Stomach (tissue), 9 donors: ENCODE data around the gene VEZF1. TPM values are rescaled to one million over a fixed set of nuclear protein-coding genes. Genes with fewer than 3 reads are reported as not detected.

ENCODE experiments used
- DNase-seq, 2 donors: peaks; one replicate each; pipeline versions ENCODE4 v3.0.0 to v3.0.0-alpha.2; 2013 to 2019
- H3K27ac ChIP-seq, 5 donors: fragments of 200-600 bp in 4 of 5; sonication (generic) in 4 of 5; one replicate each; pipeline ENCODE4 v1.5.1; 2013 to 2019; ENCODE audit warnings: mild to moderate bottlenecking in 1 of 5, moderate library complexity in 1 of 5
- H3K27me3 ChIP-seq, 3 donors: fragments of 200-600 bp; sonication (generic); one replicate each; pipeline ENCODE4 v1.5.1; 2017 to 2019; ENCODE audit warnings: mixed run types in 1 of 3
- H3K36me3 ChIP-seq, 4 donors: fragments of 200-600 bp; sonication (generic); 1 replicate in 3 of 4; 2 replicates in 1 of 4; pipeline ENCODE4 v1.5.1; 2016 to 2019
- H3K4me1 ChIP-seq, 4 donors: fragments of 200-600 bp; sonication (generic); one replicate each; pipeline ENCODE4 v1.5.1; 2016 to 2019
- H3K4me3 ChIP-seq, 4 donors: fragments of 200-600 bp; sonication (generic) in 3 of 4; one replicate each; pipeline ENCODE4 v1.5.1; 2016 to 2019; ENCODE audit warnings: mild to moderate bottlenecking in 1 of 4
- H3K9me3 ChIP-seq, 4 donors: fragments of 200-600 bp; sonication (generic); one replicate each; pipeline ENCODE4 v1.5.1; 2016 to 2019
- EP300 ChIP-seq: sonication (generic); formaldehyde crosslinking; IDR thresholded peaks from one replicate; pipeline ENCODE4 v1.6.1; 2017; ENCODE audit warnings: antibody characterized with exemption
- POLR2A ChIP-seq, 4 donors: fragments of 450-650 bp; IDR thresholded peaks; one replicate each; pipeline ENCODE4 v1.6.1; 2016; ENCODE audit warnings: antibody characterized with exemption in 4 of 4, control low read depth in 2 of 4, mild to moderate bottlenecking in 1 of 4, moderate library complexity in 1 of 4
- POLR2AphosphoS5 ChIP-seq, 3 donors: sonication (generic); formaldehyde crosslinking; IDR thresholded peaks; one replicate each; pipeline ENCODE4 v1.6.1; 2016; ENCODE audit warnings: antibody characterized with exemption in 3 of 3
- WGBS, 5 donors: extraction: QIAGEN DNeasy Blood & Tissue Kit in 3 of 5; methylation state at CpG; one replicate each; pipeline versions ENCODE4 v1.1.5 to v1.1.7; 2013 to 2018; 5-methylcytosine and 5-hydroxymethylcytosine counted together
- intact Hi-C: fragments of 100-400 bp; cut with DNase I; formaldehyde crosslinking; loops from one replicate; pipeline ENCODE4 v1.15.1; 2023; ENCODE audit warnings: low total_unique reads
- polyA plus RNA-seq, 3 donors: library from polyadenylated mRNA; stranded (reverse); fragments of 200-250 nt; gene quantifications; one replicate each; pipeline ENCODE4 v1.2.3, GENCODE V29; 2013
- total RNA-seq, 5 donors: library from RNA; depleted of rRNA; stranded (reverse); fragments of >200 nt; gene quantifications; one replicate each; pipeline versions ENCODE4 v1.1.0 to v1.2.3, GENCODE V29; 2014 to 2016
- TF ChIP-seq, protein P1 (sequence below), 7 experiments: fragments of 450-650 bp in 4 of 7; fragments of 200-600 bp in 3 of 7; sonication (generic) in 3 of 7; IDR thresholded peaks; one replicate each; pipeline ENCODE4 v1.5.1; 2016 to 2019; ENCODE audit warnings: antibody characterized with exemption in 7 of 7, control low read depth in 2 of 7, mild to moderate bottlenecking in 1 of 7
- donor health status: healthy with polysubstance abuse.
- donor health status: Bipolar disorder and iron deficiency.
- donor health status: healthy.

The VEZF1 gene
- total and polyA plus RNA-seq, 8 donors, result 7.8 to 103 (median 24.1) TPM

DNA sequence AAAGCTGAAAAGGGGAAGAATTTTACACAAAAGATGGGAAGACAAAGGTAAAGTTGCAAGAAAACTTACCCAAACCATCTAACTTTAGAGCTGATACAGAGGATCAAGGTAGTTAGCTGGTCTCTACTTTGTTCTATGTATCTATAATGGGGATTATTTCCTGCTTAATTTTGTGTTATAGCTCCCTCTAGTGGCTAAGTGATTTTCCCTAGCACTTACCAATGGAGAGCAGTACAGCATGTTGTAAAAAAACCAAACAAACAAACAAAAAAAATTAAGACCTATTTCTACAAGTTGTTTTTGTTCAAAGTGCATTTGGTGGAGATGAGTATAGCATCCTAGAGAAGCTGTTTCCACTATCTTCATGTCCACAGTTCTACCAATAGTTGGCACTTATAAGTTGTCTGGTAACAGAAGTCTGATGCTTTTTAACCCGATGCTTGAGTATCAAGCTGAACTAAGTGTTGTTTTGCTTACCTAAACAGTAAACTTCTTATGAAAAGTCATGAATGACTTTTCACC lies 11.5 kb upstream of the VEZF1 start:
- Histone ChIP-seq H3K27ac (peak overlapping the region in 1 of 5 donors; percentile 21), H3K36me3 (peaks cover 21 to 72% (median 59%) of the 10 kb centered on the region in 4 donors), H3K9me3 (no peaks in the 10 kb centered on the region), H3K27me3 (no peaks in the 10 kb centered on the region), H3K4me1 (peaks cover 18 to 71% (median 48%) of the 10 kb centered on the region in 4 donors), H3K4me3 (no peak overlapping the region)
- 36 to 65% (median 52%) methylated on average over 1 of the region's 1 CpG for WGBS, 5 donors
- peak in 1 of 2 donors; percentile 89 for DNase-seq
- intact Hi-C loops, result loop anchor here (5.0 kb wide), 1 partner anchor 142 kb away; no protein-coding TSS in a partner anchor
- peak in 2 of 3 donors; percentile 4 to 19 for TF ChIP-seq POLR2AphosphoS5 (IDR thresholded peaks at IDR 0.05)
- TF ChIP-seq, protein P1, sequence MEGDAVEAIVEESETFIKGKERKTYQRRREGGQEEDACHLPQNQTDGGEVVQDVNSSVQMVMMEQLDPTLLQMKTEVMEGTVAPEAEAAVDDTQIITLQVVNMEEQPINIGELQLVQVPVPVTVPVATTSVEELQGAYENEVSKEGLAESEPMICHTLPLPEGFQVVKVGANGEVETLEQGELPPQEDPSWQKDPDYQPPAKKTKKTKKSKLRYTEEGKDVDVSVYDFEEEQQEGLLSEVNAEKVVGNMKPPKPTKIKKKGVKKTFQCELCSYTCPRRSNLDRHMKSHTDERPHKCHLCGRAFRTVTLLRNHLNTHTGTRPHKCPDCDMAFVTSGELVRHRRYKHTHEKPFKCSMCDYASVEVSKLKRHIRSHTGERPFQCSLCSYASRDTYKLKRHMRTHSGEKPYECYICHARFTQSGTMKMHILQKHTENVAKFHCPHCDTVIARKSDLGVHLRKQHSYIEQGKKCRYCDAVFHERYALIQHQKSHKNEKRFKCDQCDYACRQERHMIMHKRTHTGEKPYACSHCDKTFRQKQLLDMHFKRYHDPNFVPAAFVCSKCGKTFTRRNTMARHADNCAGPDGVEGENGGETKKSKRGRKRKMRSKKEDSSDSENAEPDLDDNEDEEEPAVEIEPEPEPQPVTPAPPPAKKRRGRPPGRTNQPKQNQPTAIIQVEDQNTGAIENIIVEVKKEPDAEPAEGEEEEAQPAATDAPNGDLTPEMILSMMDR (IDR thresholded peaks at IDR 0.05), result peak in 5 of 7 experiments; percentile 66 to 91 (median 75)
- no peak for TF ChIP-seq POLR2A (IDR thresholded peaks at IDR 0.05)

DNA sequence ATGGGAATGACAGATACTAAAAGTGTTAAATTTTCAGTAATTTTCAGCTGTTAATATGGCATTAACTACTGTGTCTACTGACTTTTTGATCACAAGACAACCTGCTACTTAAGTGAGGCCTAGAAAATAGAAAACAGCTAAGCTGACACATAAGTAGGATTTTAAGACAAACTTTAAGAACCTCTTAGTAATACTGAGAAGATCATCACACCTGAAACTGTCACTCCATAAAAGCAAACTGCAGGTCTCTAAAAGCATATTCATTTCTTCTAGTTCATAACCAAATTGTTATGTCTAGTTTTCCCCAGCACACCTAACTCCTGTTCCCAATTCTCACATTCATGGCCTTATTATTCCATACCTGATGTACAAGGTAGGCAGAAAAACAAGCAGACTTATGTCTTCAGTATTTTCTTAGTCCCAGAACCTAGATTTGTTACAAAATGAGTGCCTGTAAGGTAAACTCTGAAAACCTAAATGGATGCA lies 11.0 kb upstream of the VEZF1 start:
- peaks cover 17 to 71% (median 47%) of the 10 kb centered on the region in 4 donors for H3K4me1 ChIP-seq
- H3K36me3 ChIP-seq, result peaks cover 17 to 67% (median 54%) of the 10 kb centered on the region in 4 donors
- TF ChIP-seq, protein P1 (IDR thresholded peaks at IDR 0.05), result no peak
- TF ChIP-seq POLR2A (IDR thresholded peaks at IDR 0.05) (no peak), POLR2AphosphoS5 (IDR thresholded peaks at IDR 0.05) (no peak), EP300 (no peak)
- no peaks in the 10 kb centered on the region for H3K9me3 ChIP-seq
- intact Hi-C loops, result loop anchor here (5.0 kb wide), 1 partner anchor 142 kb away; no protein-coding TSS in a partner anchor
- H3K27ac ChIP-seq, result peak overlapping the region in 1 of 5 donors; percentile 21
- DNase-seq, result no peak
- H3K27me3 ChIP-seq, result no peaks in the 10 kb centered on the region
- no peak overlapping the region for H3K4me3 ChIP-seq

DNA sequence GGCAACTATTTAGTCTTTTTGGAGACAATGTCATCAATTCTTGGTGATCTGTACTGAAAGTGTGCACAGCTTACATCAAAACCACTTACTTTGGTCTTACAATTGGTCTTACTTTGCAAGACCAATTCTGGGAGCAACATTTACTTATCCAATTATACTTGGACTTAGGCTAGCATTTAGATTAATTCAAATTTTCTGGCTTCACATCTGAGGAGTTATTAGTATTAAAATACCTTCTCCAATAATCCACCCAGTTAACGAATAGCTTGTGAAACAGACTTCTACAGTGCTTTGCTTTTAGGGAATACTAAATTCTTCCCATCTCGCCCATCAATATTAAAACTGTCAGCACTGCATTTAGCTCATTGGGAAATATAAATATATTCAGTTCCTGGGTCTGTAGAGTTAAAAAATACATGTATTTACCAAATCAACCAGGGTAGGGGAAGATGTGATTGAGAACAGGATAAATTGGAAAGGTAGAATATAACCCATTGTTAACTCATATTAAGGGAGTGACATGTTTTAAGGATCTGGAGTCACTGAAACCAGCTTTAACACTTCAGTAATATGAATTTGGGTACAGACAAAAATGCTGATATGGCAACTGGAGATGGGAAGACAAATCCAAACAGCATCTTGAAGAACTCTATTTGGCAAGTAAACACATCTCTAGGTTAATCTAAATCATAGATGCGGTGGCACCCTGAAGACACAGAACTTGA lies 9.2 kb upstream of the VEZF1 start:
- Histone ChIP-seq H3K36me3 (peaks cover 3 to 49% (median 36%) of the 10 kb centered on the region in 4 donors), H3K27ac (peak overlapping the region in 1 of 5 donors; percentile 21), H3K4me1 (peaks cover 21 to 71% (median 46%) of the 10 kb centered on the region in 4 donors), H3K9me3 (no peaks in the 10 kb centered on the region), H3K27me3 (no peaks in the 10 kb centered on the region), H3K4me3 (no peak overlapping the region)
- intact Hi-C loops, result loop anchor here (5.0 kb wide), 1 partner anchor 140 kb away; no protein-coding TSS in a partner anchor
- WGBS, 5 donors, result 83 to 89% (median 87%) methylated on average over 3 of the region's 3 CpGs
- no peak for TF ChIP-seq EP300
- no peak for TF ChIP-seq POLR2A (IDR thresholded peaks at IDR 0.05)
- TF ChIP-seq POLR2AphosphoS5 (IDR thresholded peaks at IDR 0.05), result no peak
- TF ChIP-seq, protein P1 (IDR thresholded peaks at IDR 0.05), result no peak
- DNase-seq, result no peak

DNA sequence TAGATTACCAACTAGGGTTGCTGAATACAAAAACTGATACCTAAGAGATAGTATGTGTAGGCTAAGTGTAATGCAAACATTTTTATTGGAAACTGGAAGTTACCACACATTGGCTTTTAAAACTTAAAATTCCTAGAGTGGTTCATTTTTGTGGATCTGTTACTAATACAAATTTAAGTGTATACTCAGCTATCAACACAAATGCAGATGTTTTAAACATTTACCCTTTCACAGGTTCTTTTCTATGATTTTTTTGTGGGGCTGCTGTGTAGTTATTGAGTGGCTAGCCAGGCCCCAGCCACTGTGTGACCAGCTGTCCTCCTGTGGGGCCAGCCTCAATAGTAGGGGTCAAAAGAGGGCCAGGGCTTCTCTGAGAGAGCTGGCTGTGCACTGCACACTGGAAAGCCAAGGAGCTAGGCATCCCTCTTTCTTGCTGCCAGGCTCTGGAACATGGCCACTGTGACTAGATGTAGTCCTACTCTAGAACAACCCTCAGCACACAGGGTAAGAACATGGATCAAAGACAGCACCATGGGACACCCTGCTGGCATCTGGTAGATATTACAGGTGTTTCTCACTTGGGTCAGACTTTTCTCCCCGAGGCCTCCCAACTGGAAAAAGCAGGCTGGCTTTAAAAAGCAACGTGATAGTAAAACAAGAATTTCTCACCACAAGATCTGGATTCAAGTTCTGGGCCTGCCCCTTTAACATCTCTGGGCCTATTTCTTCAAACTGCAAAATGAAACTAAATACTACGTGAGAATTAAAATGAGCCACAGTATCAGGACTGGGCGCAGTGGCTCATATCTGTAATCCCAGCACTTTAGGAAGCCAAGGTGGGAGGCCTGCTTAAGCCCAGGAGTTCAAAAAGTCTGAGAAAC lies 7.3 kb upstream of the VEZF1 start:
- intact Hi-C loops, result loop anchor here (5.0 kb wide), 1 partner anchor 138 kb away; no protein-coding TSS in a partner anchor
- peak; percentile 66 to 92 for DNase-seq
- Histone ChIP-seq H3K27ac (peak overlapping the region; percentile 6 to 74 (median 47)), H3K4me1 (peaks cover 21 to 56% (median 37%) of the 10 kb centered on the region in 4 donors), H3K27me3 (no peaks in the 10 kb centered on the region), H3K9me3 (no peaks in the 10 kb centered on the region), H3K36me3 (peaks cover 3 to 33% (median 21%) of the 10 kb centered on the region in 4 donors), H3K4me3 (no peak overlapping the region)
- 14 to 31% (median 19%) methylated on average over 4 of the region's 4 CpGs for WGBS, 5 donors
- TF ChIP-seq POLR2A (IDR thresholded peaks at IDR 0.05) (no peak), POLR2AphosphoS5 (IDR thresholded peaks at IDR 0.05) (peak in 2 of 3 donors; percentile 30 to 86)
- TF ChIP-seq, protein P1 (IDR thresholded peaks at IDR 0.05), result peak in 5 of 7 experiments; percentile 47 to 76 (median 72)
